PFSK-1 (cell line): ENCODE data around the gene CFAP157.

Experiments used
- POLR2AphosphoS5 ChIP-seq: IDR thresholded peaks from 2 replicates; pipeline ENCODE4 v1.6.1; 2012; ENCODE audit warnings: low read depth, mild to moderate bottlenecking, control low read depth, low read length, moderate library complexity
- SIN3A ChIP-seq: IDR thresholded peaks from 2 replicates; pipeline ENCODE4 v1.6.1; 2012; ENCODE audit warnings: mild to moderate bottlenecking, low read length, moderate library complexity, borderline replicate concordance; ENCODE audit not compliant: insufficient read depth
- TAF1 ChIP-seq: IDR thresholded peaks from 2 replicates; pipeline ENCODE4 v1.6.1; 2012; ENCODE audit warnings: low read length, control low read depth, borderline replicate concordance; ENCODE audit not compliant: insufficient read depth

- no peak for TF ChIP-seq SIN3A
- no peak for TF ChIP-seq POLR2AphosphoS5
- TF ChIP-seq TAF1, result no peak
Measured at GRCh38 chr9:127658428-127658827, 48.4 kb upstream of the CFAP157 start.
